ENCODE data around the gene NLN.

The NLN gene

GRCh38 chr5:65828022-65828896 is 106.3 kb downstream of the NLN start:
- no peak overlapping the region for H3K4me3 ChIP-seq (ENCODE audit: low read length)
- H3K9me3 ChIP-seq (ENCODE audit: control insufficient read depth, insufficient read depth, low read length): no peaks in the 10 kb centered on the region
- no peak overlapping the region for H3K4me2 ChIP-seq (ENCODE audit: low read length)
- H3K27me3 ChIP-seq (ENCODE audit: control insufficient read depth, low read length): no peaks in the 10 kb centered on the region
- no peak for TF ChIP-seq EZH2phosphoT487 (IDR thresholded peaks at IDR 0.05; ENCODE audit: borderline replicate concordance, low read length)
- no peak for TF ChIP-seq CTCF (IDR thresholded peaks at IDR 0.05; ENCODE audit: low read depth, low read length, poor library complexity, severe bottlenecking)
- H3F3A ChIP-seq (ENCODE audit: control insufficient read depth, insufficient read depth): no peaks in the 10 kb centered on the region
- H3K36me3 ChIP-seq (ENCODE audit: control insufficient read depth, low read length): 0 out of 2 replicates have a peak, but pooled peaks cover 3% of the 10 kb centered on the region
- H3K4me1 ChIP-seq (ENCODE audit: control insufficient read depth, low read length): peaks cover 16% of the 10 kb centered on the region
- H3K27ac ChIP-seq (ENCODE audit: low read depth, low read length): no peak overlapping the region
- H3K79me2 ChIP-seq (ENCODE audit: control insufficient read depth, low read length): no peaks in the 10 kb centered on the region
- no peaks in the 10 kb centered on the region for H3K9me2 ChIP-seq (replicated peaks; ENCODE audit: control insufficient read depth, low read length)
- no peaks in the 10 kb centered on the region for H4K20me1 ChIP-seq (ENCODE audit: control insufficient read depth, insufficient read depth, low read depth, low read length)

GRCh38 chr5:65830856-65831255 is 108.9 kb downstream of the NLN start:
- Histone ChIP-seq H3K79me2 (ENCODE audit: control insufficient read depth, low read length) (no peaks in the 10 kb centered on the region), H4K20me1 (ENCODE audit: control insufficient read depth, insufficient read depth, low read depth, low read length) (no peaks in the 10 kb centered on the region), H3K27ac (ENCODE audit: low read depth, low read length) (no peak overlapping the region), H3F3A (ENCODE audit: control insufficient read depth, insufficient read depth) (no peaks in the 10 kb centered on the region), H3K4me3 (ENCODE audit: low read length) (no peak overlapping the region), H3K27me3 (ENCODE audit: control insufficient read depth, low read length) (no peaks in the 10 kb centered on the region), H3K9me2 (replicated peaks; ENCODE audit: control insufficient read depth, low read length) (no peaks in the 10 kb centered on the region), H3K4me2 (ENCODE audit: low read length) (no peak overlapping the region), H3K4me1 (ENCODE audit: control insufficient read depth, low read length) (peaks cover 8% of the 10 kb centered on the region), H3K9me3 (ENCODE audit: control insufficient read depth, insufficient read depth, low read length) (no peaks in the 10 kb centered on the region), H3K36me3 (ENCODE audit: control insufficient read depth, low read length) (no peaks in the 10 kb centered on the region)
- no peak for TF ChIP-seq EZH2phosphoT487 (IDR thresholded peaks at IDR 0.05; ENCODE audit: borderline replicate concordance, low read length)
- TF ChIP-seq CTCF (IDR thresholded peaks at IDR 0.05; ENCODE audit: low read depth, low read length, poor library complexity, severe bottlenecking): no peak

GRCh38 chr5:65831276-65831675 is 109.3 kb downstream of the NLN start:
- H3K9me3 ChIP-seq (ENCODE audit: control insufficient read depth, insufficient read depth, low read length): no peaks in the 10 kb centered on the region
- H3K79me2 ChIP-seq (ENCODE audit: control insufficient read depth, low read length): no peaks in the 10 kb centered on the region
- H3K27me3 ChIP-seq (ENCODE audit: control insufficient read depth, low read length): no peaks in the 10 kb centered on the region
- no peaks in the 10 kb centered on the region for H3K36me3 ChIP-seq (ENCODE audit: control insufficient read depth, low read length)
- H3K4me1 ChIP-seq (ENCODE audit: control insufficient read depth, low read length): peaks cover 3% of the 10 kb centered on the region
- no peaks in the 10 kb centered on the region for H3F3A ChIP-seq (ENCODE audit: control insufficient read depth, insufficient read depth)
- no peak overlapping the region for H3K4me2 ChIP-seq (ENCODE audit: low read length)
- no peaks in the 10 kb centered on the region for H3K9me2 ChIP-seq (replicated peaks; ENCODE audit: control insufficient read depth, low read length)
- TF ChIP-seq EZH2phosphoT487 (IDR thresholded peaks at IDR 0.05; ENCODE audit: borderline replicate concordance, low read length) (no peak), CTCF (IDR thresholded peaks at IDR 0.05; ENCODE audit: low read depth, low read length, poor library complexity, severe bottlenecking) (no peak)
- H4K20me1 ChIP-seq (ENCODE audit: control insufficient read depth, insufficient read depth, low read depth, low read length): no peaks in the 10 kb centered on the region
- no peak overlapping the region for H3K4me3 ChIP-seq (ENCODE audit: low read length)
- no peak overlapping the region for H3K27ac ChIP-seq (ENCODE audit: low read depth, low read length)

All from DOHH2 (cell line).